Measurements from ENCODE around the gene CD38. TPM values are rescaled to one million over a fixed set of nuclear protein-coding genes. Genes with fewer than 3 reads are reported as not detected.

The CD38 gene
- total RNA-seq, 1 donor from 2014 or later, result 0.64 TPM

GRCh38 chr4:15742637-15743036 is 35.5 kb upstream of the CD38 start:
- no peak overlapping the region for H3K4me3 Mint-ChIP-seq
- H3K36me3 ChIP-seq, result no peaks in the 10 kb centered on the region
- H2AFZ ChIP-seq (replicated peaks), result no peak overlapping the region
- H3K4me1 ChIP-seq, result peaks cover 3% of the 10 kb centered on the region
- no peaks in the 10 kb centered on the region for H3F3A ChIP-seq (ENCODE audit: low read depth)
- H3K9ac ChIP-seq, result no peak overlapping the region
- no peaks in the 10 kb centered on the region for H3K36me3 Mint-ChIP-seq
- H3K4me1 Mint-ChIP-seq, result peaks cover 2% of the 10 kb centered on the region
- TF ChIP-seq EZH2phosphoT487 (IDR thresholded peaks at IDR 0.05) (no peak), CTCF (IDR thresholded peaks at IDR 0.05) (no peak), EZH2 (IDR thresholded peaks at IDR 0.05) (no peak)
- H3K4me3 ChIP-seq, result no peak overlapping the region
- H3K4me2 ChIP-seq, result no peak overlapping the region
- H3K27ac Mint-ChIP-seq, result no peak overlapping the region
- H3K27ac ChIP-seq, result no peak overlapping the region
- no peaks in the 10 kb centered on the region for H3K9me3 ChIP-seq (ENCODE audit: low read depth)
- peaks cover 9% of the 10 kb centered on the region for H3K9me3 Mint-ChIP-seq
- no peak for DNase-seq (ENCODE audit: low spot score)
- H4K20me1 ChIP-seq (ENCODE audit: low read depth), result no peaks in the 10 kb centered on the region
- peaks cover 3% of the 10 kb centered on the region for H3K27me3 Mint-ChIP-seq (ENCODE audit: insufficient read depth, low read depth)
- H3K27me3 ChIP-seq, result no peaks in the 10 kb centered on the region
- H3K79me2 ChIP-seq (ENCODE audit: low read depth), result no peaks in the 10 kb centered on the region

DNA sequence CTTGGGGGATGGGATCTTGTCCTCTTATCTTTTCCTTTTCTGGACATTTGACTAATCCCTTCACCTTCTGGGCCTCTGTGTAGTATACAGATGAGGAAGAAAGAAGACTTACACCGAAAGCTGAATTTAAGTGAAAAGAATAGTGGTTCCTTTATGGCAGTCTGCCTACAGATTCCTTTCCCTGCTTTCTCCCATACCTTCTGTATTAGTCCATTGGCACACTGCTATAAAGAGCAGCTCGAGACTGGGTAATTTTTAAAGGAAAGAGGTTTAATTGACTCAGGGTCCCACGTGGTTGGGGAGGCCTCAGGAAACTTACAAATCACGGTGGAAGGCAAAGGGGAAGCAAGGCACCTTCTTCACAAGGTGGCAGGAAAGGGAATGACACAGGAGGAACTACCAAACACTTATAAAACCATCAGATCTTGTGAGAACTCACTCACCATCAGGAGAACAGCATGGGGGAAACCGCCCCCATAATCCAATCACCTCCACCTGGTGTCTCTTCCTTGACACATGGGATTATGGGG is 34.0 kb upstream of the CD38 start:
- Histone ChIP-seq H3K4me2 (no peak overlapping the region), H2AFZ (replicated peaks) (no peak overlapping the region), H3F3A (ENCODE audit: low read depth) (no peaks in the 10 kb centered on the region), H3K9me3 (ENCODE audit: low read depth) (no peaks in the 10 kb centered on the region), H3K27ac (no peak overlapping the region), H3K36me3 (no peaks in the 10 kb centered on the region), H3K79me2 (ENCODE audit: low read depth) (no peaks in the 10 kb centered on the region), H3K27me3 (no peaks in the 10 kb centered on the region), H3K4me1 (peaks cover 3% of the 10 kb centered on the region), H4K20me1 (ENCODE audit: low read depth) (no peaks in the 10 kb centered on the region), H3K9ac (no peak overlapping the region), H3K4me3 (no peak overlapping the region)
- TF ChIP-seq EZH2 (IDR thresholded peaks at IDR 0.05) (no peak), EZH2phosphoT487 (IDR thresholded peaks at IDR 0.05) (no peak), CTCF (IDR thresholded peaks at IDR 0.05) (no peak)
- H3K9me3 Mint-ChIP-seq, result peaks cover 9% of the 10 kb centered on the region
- peaks cover 2% of the 10 kb centered on the region for H3K4me1 Mint-ChIP-seq
- DNase-seq (ENCODE audit: low spot score), result no peak
- no peak overlapping the region for H3K27ac Mint-ChIP-seq
- peaks cover 3% of the 10 kb centered on the region for H3K27me3 Mint-ChIP-seq (ENCODE audit: insufficient read depth, low read depth)
- no peak overlapping the region for H3K4me3 Mint-ChIP-seq
- H3K36me3 Mint-ChIP-seq, result no peaks in the 10 kb centered on the region

GRCh38 chr4:15746110-15746509 is 32.0 kb upstream of the CD38 start:
- Histone ChIP-seq H3K9ac (no peak overlapping the region), H3K79me2 (ENCODE audit: low read depth) (no peaks in the 10 kb centered on the region), H3K4me2 (no peak overlapping the region), H3F3A (ENCODE audit: low read depth) (no peaks in the 10 kb centered on the region), H3K4me3 (no peak overlapping the region), H2AFZ (replicated peaks) (no peak overlapping the region), H3K27me3 (no peaks in the 10 kb centered on the region), H3K9me3 (ENCODE audit: low read depth) (no peaks in the 10 kb centered on the region), H3K27ac (no peak overlapping the region), H3K4me1 (peaks cover 3% of the 10 kb centered on the region), H3K36me3 (no peaks in the 10 kb centered on the region), H4K20me1 (ENCODE audit: low read depth) (no peaks in the 10 kb centered on the region)
- H3K9me3 Mint-ChIP-seq, result peaks cover 7% of the 10 kb centered on the region
- H3K36me3 Mint-ChIP-seq, result no peaks in the 10 kb centered on the region
- peaks cover 2% of the 10 kb centered on the region for H3K27me3 Mint-ChIP-seq (ENCODE audit: insufficient read depth, low read depth)
- no peak overlapping the region for H3K27ac Mint-ChIP-seq
- no peak overlapping the region for H3K4me3 Mint-ChIP-seq
- TF ChIP-seq CTCF (IDR thresholded peaks at IDR 0.05), result no peak
- no peak for TF ChIP-seq EZH2 (IDR thresholded peaks at IDR 0.05)
- no peak for TF ChIP-seq EZH2phosphoT487 (IDR thresholded peaks at IDR 0.05)
- DNase-seq (ENCODE audit: low spot score), result no peak
- H3K4me1 Mint-ChIP-seq, result peaks cover 2% of the 10 kb centered on the region

Data from neural progenitor cell (in vitro differentiated cells).